ENCODE results near the gene PLEKHS1. TPM values are rescaled to one million over a fixed set of nuclear protein-coding genes. Genes with fewer than 3 reads are reported as not detected.
A peak's percentile ranks its signal among the peaks of the same experiment; 100 is the strongest.

Gene PLEKHS1
- total and polyA plus RNA-seq, 11 donors, result not detected

GRCh38 chr10:113708640-113709039 lies 42.8 kb upstream of the PLEKHS1 start:
- whole genome bisulfite sequencing, 4 donors, result 84 to 88% (median 87%) methylated on average over 6 of the region's 6 CpGs
- Histone ChIP-seq H3K27me3 (no peaks in the 10 kb centered on the region), H3K4me1 (peaks cover 0 to 41% (median 8%) of the 10 kb centered on the region in 12 donors), H3K4me3 (no peak overlapping the region), H3K27ac (peak overlapping the region in 1 of 12 donors; percentile 28), H3K36me3 (peaks cover 0 to 33% (median 0%) of the 10 kb centered on the region in 9 donors), H3K9me3 (no peaks in the 10 kb centered on the region)
- DNase-seq, result no peak
- no peak for TF ChIP-seq CTCF (IDR thresholded peaks at IDR 0.05)
- TF ChIP-seq POLR2A (IDR thresholded peaks at IDR 0.05), result no peak
- ATAC-seq, result no peak
- intact Hi-C loops (cut with DNase I), result loop anchor here in 6 of 10 donors (5.0 to 10.0 kb wide), 6 partner anchors 86 to 396 kb away; no protein-coding TSS in a partner anchor

DNA sequence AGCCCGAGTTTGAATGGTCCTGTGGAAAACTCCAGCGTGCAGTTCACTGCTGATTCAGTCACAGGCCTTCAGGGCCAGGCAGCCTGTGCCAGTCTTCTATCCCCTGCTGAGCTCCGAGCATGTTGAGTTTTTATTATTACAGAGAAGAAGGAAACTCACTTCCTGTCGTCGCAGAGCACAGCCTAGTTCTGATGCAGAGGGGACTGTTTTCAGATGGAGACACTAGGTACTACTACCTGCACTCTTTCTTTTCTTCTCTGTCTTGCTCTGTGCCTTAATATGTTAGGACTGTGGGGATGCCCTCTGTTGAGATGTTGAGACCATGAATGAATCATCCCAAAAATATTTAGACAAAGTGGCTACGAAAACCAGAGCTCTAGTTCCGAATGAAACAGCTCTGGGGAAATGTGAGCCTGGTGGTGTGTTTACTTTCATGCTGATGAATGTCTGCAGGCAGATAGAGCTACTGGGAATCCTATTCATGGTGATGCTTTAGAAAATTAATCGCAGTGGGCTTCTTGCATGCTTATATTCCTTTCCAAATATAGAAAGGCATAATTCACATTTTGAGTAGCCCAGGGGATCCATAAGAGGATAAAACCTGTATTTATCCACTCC lies 42.2 kb upstream of the PLEKHS1 start:
- intact Hi-C loops (cut with DNase I), result loop anchor here in 6 of 10 donors (5.0 to 10.0 kb wide), 6 partner anchors 85 to 395 kb away; no protein-coding TSS in a partner anchor
- no peaks in the 10 kb centered on the region for H3K9me3 ChIP-seq
- no peak for DNase-seq
- H3K4me1 ChIP-seq, result peaks cover 0 to 41% (median 8%) of the 10 kb centered on the region in 12 donors
- H3K4me3 ChIP-seq, result no peak overlapping the region
- no peaks in the 10 kb centered on the region for H3K27me3 ChIP-seq
- peak overlapping the region in 1 of 12 donors; percentile 28 for H3K27ac ChIP-seq
- no peak for ATAC-seq
- WGBS, 4 donors, result 50 to 63% (median 60%) methylated on average over 8 of the region's 8 CpGs
- no peak for TF ChIP-seq CTCF (IDR thresholded peaks at IDR 0.05)
- no peak for TF ChIP-seq POLR2A (IDR thresholded peaks at IDR 0.05)
- H3K36me3 ChIP-seq, result peaks cover 0 to 26% (median 2%) of the 10 kb centered on the region in 9 donors

DNA sequence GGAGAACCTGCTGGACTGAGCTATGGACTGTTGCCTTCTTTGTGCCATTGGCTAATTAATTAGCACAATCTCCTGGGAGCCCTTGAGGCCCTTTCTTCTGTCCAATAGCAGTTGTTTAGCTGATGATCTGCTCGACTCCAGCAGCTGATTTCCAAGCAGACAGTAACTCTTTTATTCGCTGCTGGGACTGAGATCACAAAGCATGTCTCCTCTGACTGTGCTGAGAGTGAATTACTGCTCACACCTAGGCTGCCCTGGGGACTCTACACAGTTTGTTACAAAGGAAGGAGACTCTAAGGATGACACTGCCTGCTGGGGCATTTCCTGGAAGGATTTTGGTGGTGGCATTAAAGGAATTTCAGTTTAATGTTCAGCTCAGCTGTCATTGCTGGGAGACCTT lies 40.3 kb upstream of the PLEKHS1 start:
- H3K27ac ChIP-seq, result no peak overlapping the region
- 45 to 60% (median 54%) methylated on average over 2 of the region's 2 CpGs for WGBS, 4 donors
- intact Hi-C loops (cut with DNase I), result loop anchor here in 1 of 10 donors (10.0 kb wide), 1 partner anchor 74 kb away; no protein-coding TSS in a partner anchor

More for the DNA sequence above, 40.3 kb upstream of the PLEKHS1 start:
- TF ChIP-seq CTCF (IDR thresholded peaks at IDR 0.05) (no peak), POLR2A (IDR thresholded peaks at IDR 0.05) (no peak)
- H3K36me3 ChIP-seq, result peaks cover 0 to 23% (median 5%) of the 10 kb centered on the region in 9 donors
- H3K9me3 ChIP-seq, result no peaks in the 10 kb centered on the region
- H3K4me3 ChIP-seq, result no peak overlapping the region
- DNase-seq (no peak), ATAC-seq (no peak)
- no peaks in the 10 kb centered on the region for H3K27me3 ChIP-seq
- peaks cover 0 to 36% (median 8%) of the 10 kb centered on the region in 12 donors for H3K4me1 ChIP-seq
